ENCODE data around the gene CDYL2.

CDYL2 gene

GRCh38 chr16:80664226-80664625 is 140.2 kb downstream of the CDYL2 start:
- Histone ChIP-seq H3K27ac (no peak overlapping the region), H3K4me3 (no peak overlapping the region)
- TF ChIP-seq CTCF (IDR thresholded peaks at IDR 0.05): no peak
- no peak for DNase-seq (ENCODE audit: low spot score)

- H3K4me3 ChIP-seq: no peak overlapping the region
- no peak for TF ChIP-seq CTCF (IDR thresholded peaks at IDR 0.05)
- no peak overlapping the region for H3K27ac ChIP-seq
- no peak for DNase-seq (ENCODE audit: low spot score)
Observed at GRCh38 chr16:80663078-80663477, 141.3 kb downstream of the CDYL2 start.

- DNase-seq (ENCODE audit: low spot score): no peak
- no peak overlapping the region for H3K4me3 ChIP-seq
- TF ChIP-seq CTCF (IDR thresholded peaks at IDR 0.05): no peak
- no peak overlapping the region for H3K27ac ChIP-seq
Observed at GRCh38 chr16:80659865-80660264, 144.5 kb downstream of the CDYL2 start.

- H3K4me3 ChIP-seq: no peak overlapping the region
- no peak for DNase-seq (ENCODE audit: low spot score)
- no peak overlapping the region for H3K27ac ChIP-seq
- TF ChIP-seq CTCF (IDR thresholded peaks at IDR 0.05): no peak
Observed at GRCh38 chr16:80656711-80657150, 147.7 kb downstream of the CDYL2 start.

GRCh38 chr16:80656161-80656560 is 148.2 kb downstream of the CDYL2 start:
- TF ChIP-seq CTCF (IDR thresholded peaks at IDR 0.05): no peak
- H3K4me3 ChIP-seq: no peak overlapping the region
- no peak overlapping the region for H3K27ac ChIP-seq
- no peak for DNase-seq (ENCODE audit: low spot score)

- no peak for DNase-seq (ENCODE audit: low spot score)
- no peak overlapping the region for H3K4me3 ChIP-seq
- H3K27ac ChIP-seq: no peak overlapping the region
- no peak for TF ChIP-seq CTCF (IDR thresholded peaks at IDR 0.05)
Observed at GRCh38 chr16:80655751-80656150, 148.6 kb downstream of the CDYL2 start.

GRCh38 chr16:80654094-80654862 is 150.1 kb downstream of the CDYL2 start:
- no peak overlapping the region for H3K4me3 ChIP-seq
- TF ChIP-seq CTCF (IDR thresholded peaks at IDR 0.05): no peak
- no peak overlapping the region for H3K27ac ChIP-seq
- DNase-seq (ENCODE audit: low spot score): no peak
